Stimulated activated effector memory CD8-positive, alpha-beta T cell treated with anti-CD3 and anti-CD28 coated beads, Interleukin-12 subunit alpha, Interleukin-12 subunit beta, amount 100 ng/mL, for 72 hours (primary cell): ENCODE measurements around the gene CASZ1.

ENCODE experiments used
- ATAC-seq: fragments of 150-1000 bp; cut with Tn5 transposase; 2 replicates; pipeline ENCODE4 v1.10.0; 2021
- DNase-seq, 2 donors: peaks; one replicate each; pipeline ENCODE4 v3.0.0; 2021 to 2022; ENCODE audit warnings: low spot score in 2 of 2
- H3K27ac Mint-ChIP-seq: one replicate; pipeline ENCODE4 v1.8.0; 2022; ENCODE audit warnings: mild to moderate bottlenecking, mixed read lengths
- H3K36me3 Mint-ChIP-seq: one replicate; pipeline ENCODE4 v1.8.0; 2022; ENCODE audit warnings: mild to moderate bottlenecking, mixed read lengths
- H3K4me1 Mint-ChIP-seq: one replicate; pipeline ENCODE4 v1.8.0; 2022; ENCODE audit warnings: mixed read lengths
- H3K4me3 Mint-ChIP-seq: one replicate; pipeline ENCODE4 v1.8.0; 2022; ENCODE audit warnings: mild to moderate bottlenecking, mixed read lengths
- H3K9me3 Mint-ChIP-seq: one replicate; pipeline ENCODE4 v1.8.0; 2022; ENCODE audit warnings: mixed read lengths

CASZ1 gene

GRCh38 chr1:10646347-10646861 lies 150.0 kb downstream of the CASZ1 start:
- Mint-ChIP-seq H3K36me3 (no peaks in the 10 kb centered on the region), H3K9me3 (no peaks in the 10 kb centered on the region), H3K4me3 (no peak overlapping the region), H3K27ac (no peak overlapping the region), H3K4me1 (no peaks in the 10 kb centered on the region)
- DNase-seq = no peak
- ATAC-seq = no peak

DNA sequence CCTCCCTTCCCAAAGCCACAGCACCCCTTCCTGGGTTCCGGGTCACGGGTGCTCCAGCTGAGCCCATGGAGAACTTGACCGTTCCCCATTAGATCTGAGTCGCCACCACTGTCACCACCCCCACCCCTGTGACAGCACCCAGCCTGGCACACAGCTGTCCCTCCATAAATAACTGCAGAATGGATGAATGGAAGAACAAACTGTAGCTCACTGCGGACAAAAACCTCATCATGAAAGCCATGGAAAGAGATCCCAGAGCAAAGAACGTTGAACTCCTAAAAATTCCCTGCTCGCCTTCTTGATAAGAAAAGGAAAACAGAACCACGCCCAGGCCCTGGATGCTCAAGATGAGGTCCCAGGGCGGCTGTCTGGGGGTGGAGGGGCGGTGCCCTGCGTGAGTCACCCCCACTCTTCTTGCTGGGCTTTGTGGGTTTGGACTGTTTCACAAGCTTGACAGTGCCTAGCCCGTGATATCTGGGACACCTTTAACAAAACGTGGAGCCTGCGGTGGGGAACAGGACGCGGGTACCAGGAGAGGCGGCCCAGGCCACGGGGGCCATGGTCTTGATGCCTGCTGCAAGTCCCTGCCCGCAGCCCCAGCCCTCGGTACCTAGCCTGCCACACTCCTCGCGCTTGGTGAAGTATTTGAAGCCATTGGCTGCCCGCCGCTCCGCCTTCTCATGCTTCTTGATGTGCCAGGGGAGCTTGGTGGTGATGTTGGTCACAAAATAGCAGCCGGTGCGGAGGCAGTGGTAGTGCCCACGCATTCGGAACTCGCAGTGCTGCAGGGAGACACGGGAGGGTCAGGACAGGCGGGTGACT lies 151.9 kb downstream of the CASZ1 start:
- peak; percentile 49 for ATAC-seq
- Mint-ChIP-seq H3K4me3 (no peak overlapping the region), H3K27ac (no peak overlapping the region)

DNA sequence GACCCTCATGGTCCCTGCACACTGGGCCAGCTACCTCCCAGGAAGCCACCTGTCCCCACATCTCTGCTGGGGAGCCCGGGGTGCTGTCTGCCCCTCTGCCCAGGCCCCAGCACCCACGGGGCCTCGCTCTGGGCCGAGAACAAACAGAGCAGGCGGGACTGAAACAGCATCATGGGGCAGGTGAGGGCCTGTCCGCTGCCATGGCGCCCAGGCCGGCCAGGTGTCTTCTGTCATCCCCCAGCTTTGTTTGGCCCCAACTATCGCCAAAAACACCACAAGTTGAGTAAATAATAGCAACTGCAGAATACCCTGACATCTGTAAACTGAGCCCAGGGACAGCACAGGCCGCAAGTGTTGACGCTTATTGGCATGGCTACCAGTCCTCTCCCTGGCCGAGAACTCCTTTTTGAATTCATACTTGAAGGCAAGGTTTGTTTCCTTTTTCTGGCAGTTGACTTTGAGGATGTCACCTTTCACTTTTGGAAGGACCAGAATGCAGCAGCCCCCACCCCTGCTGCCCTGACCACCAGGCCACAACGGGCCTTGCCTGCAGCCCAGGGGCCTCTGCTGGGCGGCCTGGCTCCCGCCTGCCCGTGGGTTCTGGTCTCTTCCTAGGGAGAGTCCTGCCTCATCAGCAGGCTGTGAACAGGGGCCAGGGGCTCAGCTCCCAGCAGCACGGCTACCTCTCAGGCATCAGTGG lies 152.7 kb downstream of the CASZ1 start:
- H3K4me1 Mint-ChIP-seq = no peaks in the 10 kb centered on the region
- no peaks in the 10 kb centered on the region for H3K9me3 Mint-ChIP-seq
- H3K36me3 Mint-ChIP-seq = no peaks in the 10 kb centered on the region
- no peak overlapping the region for H3K4me3 Mint-ChIP-seq
- DNase-seq = no peak
- H3K27ac Mint-ChIP-seq = no peak overlapping the region
- no peak for ATAC-seq

More for the DNA sequence above, 151.9 kb downstream of the CASZ1 start:
- Mint-ChIP-seq H3K9me3 (no peaks in the 10 kb centered on the region), H3K4me1 (no peaks in the 10 kb centered on the region), H3K36me3 (no peaks in the 10 kb centered on the region)
- DNase-seq = no peak

GRCh38 chr1:10642403-10643080 lies 153.9 kb downstream of the CASZ1 start:
- no peak overlapping the region for H3K27ac Mint-ChIP-seq
- no peak overlapping the region for H3K4me3 Mint-ChIP-seq
- H3K36me3 Mint-ChIP-seq = no peaks in the 10 kb centered on the region
- no peaks in the 10 kb centered on the region for H3K9me3 Mint-ChIP-seq
- DNase-seq = no peak
- ATAC-seq = no peak
- H3K4me1 Mint-ChIP-seq = no peaks in the 10 kb centered on the region

DNA sequence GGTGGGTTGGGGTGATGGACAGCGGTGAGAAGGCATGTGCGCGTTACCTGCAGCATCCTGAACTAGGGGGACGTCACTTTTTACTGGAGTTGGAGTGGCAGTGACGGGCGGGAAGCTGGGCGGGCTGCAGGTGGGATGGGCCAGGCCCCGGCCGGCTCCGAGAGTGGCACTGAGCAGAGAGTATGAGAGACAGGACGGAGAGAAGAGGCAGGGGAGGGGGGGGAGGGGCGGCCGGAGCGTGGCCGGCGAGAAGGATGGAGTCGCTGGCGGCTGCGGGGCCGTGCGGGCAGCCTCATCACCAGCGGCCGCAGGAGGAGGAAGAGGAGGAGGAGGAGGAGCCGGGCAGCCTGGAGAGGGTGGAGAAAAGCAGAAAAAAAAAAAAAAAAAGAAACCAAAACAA lies 154.5 kb downstream of the CASZ1 start:
- no peaks in the 10 kb centered on the region for H3K9me3 Mint-ChIP-seq
- DNase-seq (no peak), ATAC-seq (no peak)
- no peaks in the 10 kb centered on the region for H3K4me1 Mint-ChIP-seq
- no peak overlapping the region for H3K4me3 Mint-ChIP-seq
- H3K36me3 Mint-ChIP-seq = no peaks in the 10 kb centered on the region
- peak overlapping the region; percentile 43 for H3K27ac Mint-ChIP-seq

- DNase-seq = no peak
- ATAC-seq = no peak
- Mint-ChIP-seq H3K36me3 (no peaks in the 10 kb centered on the region), H3K9me3 (no peaks in the 10 kb centered on the region), H3K4me3 (no peak overlapping the region), H3K4me1 (no peaks in the 10 kb centered on the region), H3K27ac (peak overlapping the region; percentile 43)
Measured at GRCh38 chr1:10640843-10641553, 155.4 kb downstream of the CASZ1 start.

- Mint-ChIP-seq H3K4me3 (no peak overlapping the region), H3K9me3 (no peaks in the 10 kb centered on the region), H3K4me1 (no peaks in the 10 kb centered on the region), H3K36me3 (peaks cover 6% of the 10 kb centered on the region), H3K27ac (no peak overlapping the region)
- DNase-seq (no peak), ATAC-seq (no peak)
Measured at GRCh38 chr1:10639775-10640578, 156.5 kb downstream of the CASZ1 start.

DNA sequence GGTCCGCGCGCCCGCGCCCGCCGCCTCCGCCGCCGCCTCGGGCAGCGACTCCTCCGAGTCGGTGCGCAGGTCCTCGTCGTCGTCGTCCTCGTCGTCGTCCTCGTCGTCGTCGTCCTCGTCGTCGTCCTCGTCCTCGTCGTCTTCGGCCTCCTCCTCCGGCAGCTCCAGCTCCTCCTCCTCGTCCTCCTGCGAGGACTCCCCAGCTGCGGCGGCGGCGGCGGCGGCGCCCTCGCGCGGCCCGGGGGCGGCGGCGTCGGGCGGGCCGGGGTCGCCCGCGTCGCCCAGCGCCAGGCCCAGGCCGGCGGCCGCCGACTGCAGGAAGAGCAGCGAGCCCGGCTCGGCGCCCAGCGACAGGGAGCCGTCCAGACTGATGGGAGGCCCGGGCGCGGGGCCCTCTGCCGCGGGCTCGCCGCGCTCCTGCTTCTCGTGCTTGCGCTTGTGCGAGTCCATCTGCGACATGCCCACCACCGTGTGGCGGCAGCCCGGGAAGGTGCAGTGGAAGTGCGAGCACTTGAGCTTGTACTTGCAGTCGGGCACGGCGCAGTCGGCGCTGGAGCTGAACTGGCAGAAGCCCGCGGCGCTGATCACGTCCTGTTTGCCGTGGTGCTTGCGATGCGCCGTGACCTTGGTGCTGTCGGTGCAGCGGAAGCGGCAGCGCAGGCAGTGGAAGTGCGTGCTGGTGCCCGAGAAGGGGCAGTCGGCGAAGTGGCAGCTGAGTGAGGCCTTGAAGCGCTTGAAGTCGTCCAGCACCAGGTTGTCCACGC lies 157.3 kb downstream of the CASZ1 start:
- H3K4me1 Mint-ChIP-seq = no peaks in the 10 kb centered on the region
- H3K27ac Mint-ChIP-seq = no peak overlapping the region
- no peak for DNase-seq
- H3K9me3 Mint-ChIP-seq = no peaks in the 10 kb centered on the region
- peaks cover 6% of the 10 kb centered on the region for H3K36me3 Mint-ChIP-seq
- ATAC-seq = no peak
- no peak overlapping the region for H3K4me3 Mint-ChIP-seq

DNA sequence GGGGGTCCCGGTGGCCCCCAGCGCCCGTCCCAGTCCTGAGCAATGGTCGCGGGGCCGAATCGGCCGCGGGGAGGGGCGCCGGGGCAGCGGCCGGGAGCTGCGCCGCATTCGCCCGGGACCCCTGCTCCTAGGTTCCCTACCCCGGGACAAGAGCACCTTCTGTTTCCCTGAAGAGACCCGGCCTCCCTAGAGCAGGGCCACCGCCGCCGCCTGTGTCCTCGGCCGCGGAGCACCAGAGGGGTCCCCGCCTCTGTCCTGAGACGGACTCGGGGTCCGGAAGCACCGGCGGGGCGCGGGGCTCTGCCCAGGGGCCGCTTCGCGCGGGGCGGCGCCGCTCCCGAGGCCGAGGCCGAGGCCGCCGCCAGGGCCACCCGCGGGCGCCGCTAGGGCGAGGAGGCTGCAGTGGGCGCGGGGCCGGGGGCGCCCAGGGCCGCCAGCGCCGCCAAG lies 157.9 kb downstream of the CASZ1 start:
- H3K9me3 Mint-ChIP-seq = no peaks in the 10 kb centered on the region
- H3K4me3 Mint-ChIP-seq = no peak overlapping the region
- no peak overlapping the region for H3K27ac Mint-ChIP-seq
- DNase-seq (no peak), ATAC-seq (peak; percentile 5)
- H3K4me1 Mint-ChIP-seq = no peaks in the 10 kb centered on the region
- peaks cover 6% of the 10 kb centered on the region for H3K36me3 Mint-ChIP-seq

- Mint-ChIP-seq H3K36me3 (peaks cover 6% of the 10 kb centered on the region), H3K4me1 (no peaks in the 10 kb centered on the region), H3K4me3 (no peak overlapping the region), H3K9me3 (no peaks in the 10 kb centered on the region), H3K27ac (no peak overlapping the region)
- ATAC-seq (peak; percentile 39), DNase-seq (no peak)
Measured at GRCh38 chr1:10637834-10638558, 158.4 kb downstream of the CASZ1 start.

DNA sequence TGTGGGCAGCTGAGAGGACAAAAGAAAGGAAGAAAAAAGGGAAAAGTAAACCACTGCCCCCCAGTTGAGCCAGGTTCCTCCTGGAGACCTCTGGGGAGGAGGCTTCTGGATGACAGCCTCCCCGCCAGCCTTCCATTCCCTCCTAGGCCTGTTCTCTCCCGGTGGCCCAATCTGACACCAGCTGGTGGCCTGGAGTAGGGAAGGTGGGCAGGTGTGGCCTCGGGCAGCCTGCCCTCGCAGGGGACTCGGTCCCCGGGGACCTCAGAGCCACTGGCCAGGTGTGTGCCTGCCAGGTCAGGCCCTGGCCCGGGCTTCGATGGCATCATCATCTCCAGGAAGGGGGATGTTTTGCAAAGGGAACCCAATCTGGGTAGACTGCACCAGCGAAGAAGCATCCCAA lies 159.0 kb downstream of the CASZ1 start:
- H3K27ac Mint-ChIP-seq = no peak overlapping the region
- ATAC-seq (no peak), DNase-seq (no peak)
- H3K36me3 Mint-ChIP-seq = peaks cover 6% of the 10 kb centered on the region
- H3K4me1 Mint-ChIP-seq = no peaks in the 10 kb centered on the region
- H3K9me3 Mint-ChIP-seq = no peaks in the 10 kb centered on the region
- no peak overlapping the region for H3K4me3 Mint-ChIP-seq

DNA sequence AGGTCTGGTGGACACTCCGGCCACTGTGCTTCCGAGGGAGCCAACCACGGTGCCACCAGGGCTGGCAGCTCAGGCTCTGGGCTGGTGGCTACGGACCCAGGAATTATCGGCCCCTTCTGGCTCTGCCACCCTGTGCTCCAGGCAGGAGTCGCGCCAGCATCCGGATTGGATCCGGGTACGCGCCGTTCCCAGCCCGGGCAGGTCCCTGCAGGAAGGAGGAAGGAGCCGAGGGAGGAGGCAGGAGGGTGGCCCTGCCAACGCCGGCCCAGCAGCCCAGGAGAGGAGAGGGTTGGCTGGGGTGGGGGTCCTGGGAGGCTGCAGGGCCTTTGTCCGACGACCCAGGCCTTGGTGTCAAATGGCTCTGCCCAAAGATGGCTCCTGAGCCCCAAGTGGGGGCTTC lies 160.5 kb downstream of the CASZ1 start:
- no peak overlapping the region for H3K27ac Mint-ChIP-seq

GRCh38 chr1:10635085-10635896 lies 161.2 kb downstream of the CASZ1 start:
- Mint-ChIP-seq H3K4me1 (no peaks in the 10 kb centered on the region), H3K36me3 (peaks cover 9% of the 10 kb centered on the region), H3K9me3 (no peaks in the 10 kb centered on the region), H3K4me3 (no peak overlapping the region), H3K27ac (no peak overlapping the region)
- DNase-seq (no peak), ATAC-seq (no peak)

More for the DNA sequence above, 160.5 kb downstream of the CASZ1 start:
- no peaks in the 10 kb centered on the region for H3K9me3 Mint-ChIP-seq
- no peaks in the 10 kb centered on the region for H3K4me1 Mint-ChIP-seq
- DNase-seq (no peak), ATAC-seq (no peak)
- peaks cover 6% of the 10 kb centered on the region for H3K36me3 Mint-ChIP-seq
- H3K4me3 Mint-ChIP-seq = no peak overlapping the region
